ENCODE measurements around the gene MYO1F.

Gene MYO1F

DNA sequence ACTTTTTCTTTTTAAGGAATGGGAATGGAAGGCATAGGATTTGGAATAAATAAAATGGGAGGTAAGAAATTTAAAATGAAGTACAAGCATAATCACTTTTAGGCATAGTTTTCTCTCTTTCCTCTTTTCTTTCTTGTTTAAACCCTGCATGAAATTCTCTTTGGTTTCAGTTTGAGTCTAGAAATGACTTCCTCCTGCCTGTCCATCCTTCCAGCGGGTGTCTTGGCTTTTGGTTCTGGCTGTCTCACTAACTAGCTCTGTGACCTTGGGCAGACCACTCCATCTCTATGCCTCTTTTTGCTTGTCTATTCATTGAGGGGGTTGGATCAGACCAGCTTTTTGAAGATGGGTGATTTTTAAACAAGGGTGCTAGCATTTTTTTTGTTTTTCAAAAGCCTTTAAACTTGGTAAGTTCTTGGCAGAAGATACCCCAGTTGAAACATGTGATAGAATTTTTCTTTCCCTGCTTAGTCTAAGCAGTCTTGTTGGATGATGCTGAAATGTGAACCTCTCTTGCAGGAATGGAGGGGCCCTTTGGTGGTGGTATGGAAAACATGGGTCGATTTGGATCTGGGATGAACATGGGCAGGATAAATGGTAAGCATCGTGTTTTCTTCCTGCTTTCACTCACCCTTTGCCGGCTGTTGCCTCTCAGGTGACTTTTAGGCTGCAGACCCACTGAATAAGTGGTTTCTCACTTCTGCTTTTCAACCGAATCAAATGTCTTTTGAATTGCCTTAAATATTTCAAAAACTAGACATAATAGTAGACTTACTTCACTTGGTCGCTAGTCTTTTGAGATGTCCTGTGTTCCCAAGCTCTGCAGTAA is 103.4 kb downstream of the MYO1F start:
- FAIRE-seq (peak; percentile 97), DNase-seq (ENCODE audit: insufficient read length, low spot score) (peak; percentile 65)
